D721Med (cell line): ENCODE results near the gene IZUMO2.

Experiments used
- DNase-seq: peaks from one replicate; pipeline ENCODE4 v3.0.0; 2011; ENCODE audit warnings: low spot score; ENCODE audit not compliant: insufficient read length
- FAIRE-seq: peaks from 2 replicates; lab custom pipeline; 2011; peaks lifted over from hg19 to GRCh38; lab: Jason Lieb, UNC
- TF ChIP-seq, protein P1 (sequence below): IDR thresholded peaks from 2 replicates; pipeline ENCODE4 v1.5.1; 2012; ENCODE audit warnings: mild to moderate bottlenecking, control low read depth; ENCODE audit not compliant: insufficient read depth; ENCODE audit errors: missing control alignments

Gene IZUMO2

DNA sequence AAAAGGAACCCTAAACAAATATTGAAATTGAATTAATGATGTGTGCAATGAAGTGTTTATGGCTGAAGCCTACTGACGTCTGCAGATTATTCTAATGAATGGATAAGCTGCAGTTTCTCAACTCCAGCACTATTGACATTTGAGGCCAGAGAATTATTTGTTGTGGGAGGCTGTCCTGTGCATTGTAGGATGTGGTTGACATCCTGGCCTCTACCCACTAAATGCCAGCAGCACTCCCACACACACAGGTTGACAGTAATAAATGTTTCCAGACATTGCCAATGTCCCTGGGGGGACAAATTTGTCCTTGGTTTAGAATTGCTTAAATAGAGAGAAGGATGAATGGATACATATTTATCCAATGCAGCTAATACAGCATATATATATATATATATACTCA lies 21.1 kb upstream of the IZUMO2 start:
- TF ChIP-seq, protein P1, sequence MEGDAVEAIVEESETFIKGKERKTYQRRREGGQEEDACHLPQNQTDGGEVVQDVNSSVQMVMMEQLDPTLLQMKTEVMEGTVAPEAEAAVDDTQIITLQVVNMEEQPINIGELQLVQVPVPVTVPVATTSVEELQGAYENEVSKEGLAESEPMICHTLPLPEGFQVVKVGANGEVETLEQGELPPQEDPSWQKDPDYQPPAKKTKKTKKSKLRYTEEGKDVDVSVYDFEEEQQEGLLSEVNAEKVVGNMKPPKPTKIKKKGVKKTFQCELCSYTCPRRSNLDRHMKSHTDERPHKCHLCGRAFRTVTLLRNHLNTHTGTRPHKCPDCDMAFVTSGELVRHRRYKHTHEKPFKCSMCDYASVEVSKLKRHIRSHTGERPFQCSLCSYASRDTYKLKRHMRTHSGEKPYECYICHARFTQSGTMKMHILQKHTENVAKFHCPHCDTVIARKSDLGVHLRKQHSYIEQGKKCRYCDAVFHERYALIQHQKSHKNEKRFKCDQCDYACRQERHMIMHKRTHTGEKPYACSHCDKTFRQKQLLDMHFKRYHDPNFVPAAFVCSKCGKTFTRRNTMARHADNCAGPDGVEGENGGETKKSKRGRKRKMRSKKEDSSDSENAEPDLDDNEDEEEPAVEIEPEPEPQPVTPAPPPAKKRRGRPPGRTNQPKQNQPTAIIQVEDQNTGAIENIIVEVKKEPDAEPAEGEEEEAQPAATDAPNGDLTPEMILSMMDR = no peak
- no peak for FAIRE-seq

DNA sequence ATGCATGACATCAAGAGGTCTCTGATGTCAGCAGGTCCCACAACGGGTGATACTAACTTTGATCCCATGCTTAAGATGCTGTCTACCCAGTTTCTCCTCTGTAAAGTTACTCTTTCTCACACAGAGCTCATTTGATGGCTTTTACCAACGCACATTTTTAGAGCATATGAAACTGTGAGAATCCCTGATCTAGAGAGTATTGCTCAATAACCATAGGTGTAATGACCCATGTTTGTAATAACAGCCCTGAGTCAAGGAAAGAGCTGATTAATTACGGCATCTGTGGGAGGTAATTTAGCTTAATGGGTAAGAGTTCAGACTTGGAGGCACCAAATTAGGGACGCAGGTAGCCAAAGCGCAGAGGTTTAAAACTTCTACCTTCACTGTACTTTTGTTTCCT lies 18.0 kb upstream of the IZUMO2 start:
- DNase-seq = no peak
- no peak for FAIRE-seq
- TF ChIP-seq, protein P1 = no peak

More for the DNA sequence above, 21.1 kb upstream of the IZUMO2 start:
- no peak for DNase-seq

DNA sequence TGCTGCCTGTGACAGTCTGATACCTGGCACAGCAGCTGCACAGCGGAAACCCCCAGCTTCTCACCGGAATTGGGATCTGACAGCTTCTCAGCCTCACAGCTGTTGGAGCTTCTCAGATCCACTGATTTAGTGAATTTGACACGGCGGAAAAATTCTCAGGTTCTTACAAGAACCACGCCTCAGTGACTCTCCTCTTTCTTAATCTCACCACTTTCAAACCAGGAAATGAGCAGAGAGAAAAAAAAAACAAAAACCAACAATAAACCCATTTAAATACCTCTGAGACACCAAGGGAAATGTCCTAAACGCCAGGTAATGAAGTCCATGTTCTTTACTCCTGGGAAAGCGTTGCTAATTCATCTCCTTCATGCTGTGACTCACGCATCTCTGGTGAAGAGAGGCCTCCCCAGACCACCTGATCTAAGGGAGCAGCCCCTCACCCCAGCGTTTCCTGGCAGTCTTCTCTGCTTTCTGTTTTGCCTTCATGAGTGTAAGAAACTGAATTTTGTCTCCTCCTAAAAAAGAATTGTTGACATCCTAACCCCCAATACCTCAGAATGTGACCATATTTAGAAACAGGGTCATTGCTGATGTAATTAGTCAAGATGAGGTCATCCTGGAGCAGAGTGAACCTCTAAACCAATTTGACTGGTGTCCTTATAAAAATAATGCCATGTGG lies 15.9 kb upstream of the IZUMO2 start:
- FAIRE-seq (no peak), DNase-seq (no peak)
- TF ChIP-seq, protein P1 = no peak

DNA sequence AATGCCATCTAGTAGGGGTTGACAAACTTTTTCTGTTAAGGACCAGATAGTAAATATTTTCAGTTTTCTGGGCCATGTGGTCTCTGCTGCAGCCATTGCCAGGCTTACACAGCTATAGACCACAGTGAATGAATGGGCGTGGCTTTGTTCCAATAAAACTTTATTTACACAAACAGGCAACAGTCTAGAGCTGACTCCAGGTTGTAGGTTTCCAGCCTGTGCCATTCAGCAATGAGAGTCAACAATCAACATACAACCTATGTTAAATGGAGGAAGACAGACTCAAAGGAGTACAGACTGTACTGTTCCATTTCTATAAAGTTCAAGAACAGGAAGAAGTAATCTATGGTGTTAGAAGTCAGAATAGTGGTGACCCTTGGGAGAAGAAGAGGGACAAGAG lies 15.2 kb upstream of the IZUMO2 start:
- TF ChIP-seq, protein P1 = no peak
- no peak for DNase-seq
- FAIRE-seq = no peak

DNA sequence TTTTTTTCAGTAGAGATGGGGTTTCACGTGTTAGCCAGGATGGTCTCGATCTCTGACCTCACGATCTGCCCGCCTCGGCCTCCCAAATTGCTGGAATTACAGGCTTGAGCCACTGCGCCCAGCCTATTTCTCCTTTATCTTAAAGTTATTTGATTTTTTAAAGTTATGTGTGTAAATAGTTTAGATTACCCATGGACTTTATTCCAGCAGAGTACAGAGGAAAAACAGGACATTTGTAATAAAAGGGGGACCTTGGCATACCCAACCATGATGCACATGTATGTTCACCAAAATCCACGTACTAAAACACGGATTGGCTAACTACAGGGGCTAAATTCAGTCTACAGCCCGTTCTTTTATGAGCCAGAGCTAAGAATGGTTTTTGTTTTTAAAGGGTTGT lies 13.7 kb upstream of the IZUMO2 start:
- no peak for FAIRE-seq
- DNase-seq = no peak
- TF ChIP-seq, protein P1 = no peak

DNA sequence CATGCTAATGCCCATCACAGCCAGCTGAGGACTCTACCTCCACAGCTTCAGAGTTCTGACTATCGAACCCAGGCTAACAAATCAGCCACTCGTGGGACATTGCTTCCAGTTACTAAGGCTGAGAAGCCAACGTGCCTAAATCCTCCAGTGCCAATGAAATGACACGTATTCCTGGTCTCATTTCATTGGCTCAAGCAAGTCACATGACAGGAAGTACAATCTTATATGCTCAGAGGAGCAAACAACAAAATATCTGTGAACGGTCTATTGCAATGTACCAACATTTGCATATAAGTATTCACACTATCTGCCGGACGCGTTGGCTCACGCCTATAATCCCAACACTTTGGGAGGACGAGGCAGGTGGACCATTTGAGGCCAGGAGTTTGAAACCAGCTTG lies 12.8 kb upstream of the IZUMO2 start:
- DNase-seq (no peak), FAIRE-seq (no peak)
- TF ChIP-seq, protein P1 = no peak

DNA sequence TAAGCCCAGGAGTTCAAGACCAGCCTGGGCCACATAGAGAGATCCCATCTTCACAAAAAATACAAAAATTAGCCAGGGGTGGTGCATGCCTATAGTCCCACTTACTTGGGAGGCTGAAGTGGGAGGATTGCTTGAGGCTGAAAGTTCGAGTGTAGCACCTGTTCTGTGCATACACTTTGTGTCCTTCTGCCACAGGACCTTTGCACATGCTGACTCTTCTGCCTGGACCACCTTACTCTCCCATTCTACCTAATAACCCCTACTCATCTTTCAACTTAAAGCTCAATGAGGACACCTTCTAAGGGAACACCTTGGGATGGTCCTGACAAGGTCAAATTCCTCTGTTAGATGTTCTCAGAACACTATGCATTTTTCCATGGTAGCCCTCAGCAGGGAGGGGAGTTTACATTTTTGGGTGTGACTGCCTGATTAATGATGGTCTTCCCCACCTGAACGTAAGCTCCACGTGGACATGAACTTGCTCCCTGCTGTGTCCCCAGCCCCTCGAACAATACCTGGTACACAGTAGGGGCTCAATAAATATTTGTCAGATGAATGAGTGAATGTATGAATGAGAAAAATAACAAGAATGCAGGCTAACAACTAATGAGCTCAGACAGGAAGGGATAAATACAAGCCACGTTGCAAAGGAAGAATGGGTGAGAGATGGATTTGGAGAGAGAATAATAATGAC lies 11.2 kb upstream of the IZUMO2 start:
- no peak for DNase-seq
- FAIRE-seq = no peak
- TF ChIP-seq, protein P1 = no peak
